Muscle of back (tissue), 11 donors: ENCODE measurements around the gene C11orf71. TPM values are rescaled to one million over a fixed set of nuclear protein-coding genes. Genes with fewer than 3 reads are reported as not detected.

Experiments used
- DNase-seq, 3 donors: peaks; one replicate each; pipeline versions ENCODE4 v3.0.0 to v3.0.0-alpha.2; 2013
- polyA plus RNA-seq, 10 donors: library from polyadenylated mRNA; unstranded; fragments of 120-200 nt; gene quantifications; one replicate each; pipeline ENCODE4 v1.2.1, GENCODE V29; 2013; ENCODE audit not compliant: insufficient read length in 10 of 10

Gene C11orf71
- polyA plus RNA-seq, 10 donors = 7.3 to 10.0 (median 8.7) TPM

DNA sequence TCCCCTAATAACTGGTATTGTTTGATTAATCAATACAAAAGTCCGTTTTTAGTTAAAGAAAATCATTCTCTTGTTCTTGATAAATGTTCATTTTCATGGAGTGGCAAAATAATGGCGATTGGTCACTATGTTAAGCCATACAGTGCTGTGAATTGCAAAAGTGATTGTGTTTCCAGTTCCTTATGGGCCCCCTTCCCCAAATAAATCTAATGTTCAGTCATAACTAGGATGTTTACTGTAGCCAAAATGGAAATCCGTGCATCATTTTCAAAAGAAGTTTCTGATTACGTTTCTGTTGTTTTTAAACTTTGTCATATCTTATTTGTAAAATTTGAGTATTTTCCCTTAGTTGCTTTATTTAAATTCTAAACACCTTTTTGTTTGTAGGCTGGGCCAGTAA lies 1.0 kb upstream of the C11orf71 start:
- peak; percentile 20 to 66 (median 29) for DNase-seq

DNA sequence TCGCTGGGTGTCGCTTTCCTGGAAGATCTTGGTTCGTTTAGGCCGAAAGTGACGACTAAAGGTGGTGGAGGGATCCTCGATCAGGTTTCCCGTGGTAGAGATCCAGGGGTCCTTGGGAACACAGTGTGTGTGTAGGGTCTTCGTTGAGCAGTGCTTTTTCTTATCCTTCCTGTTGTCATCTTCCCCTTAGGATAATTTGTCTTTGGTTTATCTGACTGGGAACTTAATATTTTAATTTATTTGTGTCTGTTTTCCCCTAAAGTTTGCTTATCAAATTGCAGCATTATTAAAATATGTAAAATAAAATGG lies 558 bp upstream of the C11orf71 start:
- DNase-seq = no peak

DNA sequence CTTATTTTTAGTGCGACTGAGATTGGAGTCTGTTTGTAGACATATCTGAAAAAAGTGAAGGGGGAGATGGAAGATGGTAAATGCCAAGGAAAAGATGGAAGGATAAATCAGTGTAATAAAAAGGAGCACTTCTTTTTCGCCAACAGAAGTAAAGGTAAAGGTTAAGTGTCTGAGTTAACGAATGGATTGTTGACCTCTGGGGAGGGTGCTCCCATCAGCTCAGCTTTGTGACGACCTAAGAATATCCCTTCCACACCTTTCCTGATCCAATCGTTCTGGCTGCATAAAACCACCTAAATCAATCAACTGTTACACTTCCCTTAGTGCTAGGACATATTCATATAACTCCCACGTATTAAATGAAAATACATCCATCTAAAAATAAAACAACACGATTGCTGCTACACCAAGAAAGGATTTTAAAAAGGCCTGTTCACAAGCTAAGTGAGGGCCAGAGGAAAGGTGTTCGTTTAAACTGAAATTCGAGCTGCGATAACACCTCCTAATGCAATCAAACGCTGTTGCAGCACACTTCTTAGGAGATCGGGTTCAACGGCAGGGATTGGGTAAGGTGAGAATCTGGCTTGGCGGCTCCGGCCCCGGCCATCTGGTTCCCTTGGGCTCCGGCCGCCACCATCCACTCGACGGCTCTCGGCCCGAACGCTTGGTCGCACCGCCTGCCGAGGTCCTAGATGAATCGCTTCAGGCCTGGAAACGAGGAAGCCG lies 658 bp downstream of the C11orf71 start:
- DNase-seq = no peak

DNA sequence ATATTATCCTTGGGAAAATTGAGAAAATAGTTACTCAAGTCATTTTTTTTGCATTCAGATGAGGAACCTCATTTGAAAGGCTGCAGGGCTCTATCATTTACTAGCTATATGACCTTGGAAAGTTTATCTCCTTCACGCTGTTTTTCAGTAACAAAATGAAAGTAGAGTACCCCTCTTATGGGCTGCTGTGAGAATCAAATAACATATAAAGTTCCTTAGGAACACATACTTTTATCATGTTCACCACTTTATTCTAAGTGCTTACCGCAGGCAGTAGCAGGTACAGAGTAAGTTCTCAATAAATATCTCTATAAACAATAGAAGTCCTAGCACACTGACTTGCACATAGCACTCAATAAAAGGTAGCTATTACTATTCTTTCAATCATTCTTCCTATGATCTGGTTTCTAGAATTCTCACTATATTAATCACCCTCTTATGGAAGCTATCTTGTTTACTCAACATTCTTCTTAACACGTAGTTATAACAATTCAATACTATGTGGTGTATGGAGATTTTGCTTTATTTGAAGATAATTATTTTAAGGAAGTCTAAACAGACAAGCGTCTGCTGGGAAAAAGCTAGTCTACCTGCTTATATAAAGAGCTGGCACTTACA lies 1.9 kb downstream of the C11orf71 start:
- no peak for DNase-seq

DNA sequence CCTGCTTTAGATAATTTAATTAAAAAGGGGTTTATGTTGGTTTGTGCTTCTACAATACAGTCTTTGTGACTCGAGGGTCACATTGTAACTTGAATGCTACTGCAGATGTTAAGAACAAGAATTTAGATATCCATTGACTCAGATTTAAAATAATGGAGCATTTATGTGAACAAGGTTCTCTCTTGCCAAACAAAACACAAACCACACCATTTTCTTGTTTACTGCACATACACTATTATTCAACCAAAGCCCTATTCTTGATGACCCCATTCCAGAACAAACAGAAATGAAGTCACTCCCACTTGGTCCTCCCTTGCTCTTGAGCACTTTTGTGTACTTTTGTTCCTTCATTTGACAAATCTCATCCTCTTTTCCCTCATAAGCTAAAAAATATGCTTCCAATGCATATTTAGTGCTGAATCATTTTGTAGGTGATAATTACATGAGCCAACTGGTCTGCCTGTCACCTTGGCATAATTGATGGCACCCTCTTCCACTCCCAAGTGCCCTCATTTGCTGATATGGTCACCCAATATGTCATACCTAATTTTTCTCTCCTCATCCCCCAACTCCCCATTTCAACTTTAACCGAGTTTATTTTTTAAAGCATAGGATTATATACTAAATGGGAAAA lies 2.8 kb downstream of the C11orf71 start:
- DNase-seq = no peak

DNA sequence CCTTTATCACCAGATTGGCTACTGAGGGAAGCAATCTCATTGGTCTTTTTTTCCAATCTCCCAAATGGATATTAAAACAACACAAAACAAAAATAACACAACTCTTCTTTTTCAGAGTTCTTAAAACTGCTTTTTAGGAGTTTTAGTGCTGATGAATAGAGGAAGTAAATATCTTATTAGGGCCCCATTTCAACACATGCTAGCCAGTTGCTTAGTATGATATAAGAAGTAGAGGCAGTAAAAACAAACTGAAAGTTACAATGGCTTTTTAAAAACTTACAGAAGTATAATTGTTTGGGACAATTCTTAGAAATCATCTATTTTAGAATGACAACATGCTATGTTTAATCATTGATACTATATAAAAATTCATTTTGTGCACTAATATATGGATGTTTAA lies 3.4 kb downstream of the C11orf71 start:
- DNase-seq = no peak

DNA sequence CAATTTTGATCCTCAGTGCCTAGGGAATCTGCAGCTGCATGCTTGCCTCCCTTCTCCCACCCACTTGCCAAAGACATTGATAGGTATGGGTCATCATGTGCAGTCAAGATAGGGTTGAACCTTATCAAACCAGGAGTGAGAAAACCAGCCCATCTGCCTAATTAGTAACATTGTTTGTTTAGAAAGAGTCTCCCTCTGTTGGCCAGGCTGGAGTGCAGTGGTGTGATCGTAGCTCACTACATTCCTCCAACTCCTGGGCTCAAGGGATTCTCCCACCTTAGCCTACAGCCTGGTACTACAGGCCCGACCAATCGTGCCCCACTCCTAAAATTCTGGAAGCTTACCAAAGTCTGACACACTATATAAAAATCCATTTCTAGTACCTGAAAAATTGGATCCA lies 4.6 kb downstream of the C11orf71 start:
- no peak for DNase-seq

DNA sequence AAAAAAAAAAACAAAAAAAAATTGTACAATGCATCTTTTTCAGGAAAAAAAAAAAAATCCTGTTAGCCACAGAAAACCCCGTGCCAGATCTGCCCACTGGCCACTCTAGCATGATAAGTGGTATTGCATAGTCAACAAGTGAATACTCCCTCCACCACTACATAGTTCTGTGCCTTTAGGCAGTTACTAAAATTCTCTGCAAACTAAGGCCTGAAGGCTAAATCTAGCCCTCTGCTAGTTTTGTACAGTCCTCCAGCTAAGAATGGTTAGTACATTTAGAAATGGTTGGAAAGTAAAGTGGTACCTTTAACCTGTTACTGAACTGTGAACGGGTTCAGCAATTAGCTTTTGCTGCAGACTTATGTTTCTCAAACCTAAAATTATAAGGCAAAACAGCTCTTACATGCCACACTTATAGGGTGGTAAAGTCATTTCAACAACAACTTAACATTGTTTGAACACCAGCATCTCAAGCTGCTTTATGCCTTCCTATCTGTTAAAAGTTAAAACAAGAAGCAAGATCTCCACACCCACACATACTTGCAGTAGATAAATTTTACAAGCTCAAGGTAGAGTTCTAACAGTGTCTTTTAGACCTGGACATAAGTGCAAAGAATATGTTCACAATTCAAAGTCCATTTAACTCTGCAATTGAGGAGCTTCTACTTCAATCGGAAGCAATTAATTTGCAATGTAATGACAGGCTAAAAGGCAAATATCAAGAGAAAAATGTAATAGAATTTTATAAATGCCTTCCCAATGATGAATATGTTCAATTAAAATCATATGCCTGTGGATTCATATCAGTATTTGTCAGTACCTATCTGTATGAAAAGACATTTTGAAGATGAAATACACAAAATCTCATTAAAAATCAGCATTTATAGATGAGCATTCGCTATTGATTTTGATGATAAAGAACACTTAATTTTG lies 7.3 kb downstream of the C11orf71 start:
- DNase-seq = no peak

DNA sequence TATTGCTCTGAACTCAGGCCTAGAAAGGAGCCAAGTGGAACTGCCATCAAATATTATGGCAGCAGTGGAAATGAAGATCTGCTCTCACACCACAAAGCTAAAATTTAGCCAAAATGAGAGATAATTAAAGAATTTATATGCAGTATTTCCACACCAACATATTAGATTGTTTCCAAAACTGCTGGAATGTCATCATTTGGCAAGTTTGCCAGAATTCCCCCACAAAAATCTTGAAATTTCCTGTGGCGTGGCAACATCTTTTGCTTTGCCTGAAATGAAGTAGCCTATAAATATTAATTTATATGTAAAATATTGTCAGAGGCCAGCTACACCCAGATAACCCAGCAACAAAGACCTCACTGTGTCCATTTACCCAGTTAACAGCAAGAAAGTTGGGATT lies 13.8 kb downstream of the C11orf71 start:
- no peak for DNase-seq

DNA sequence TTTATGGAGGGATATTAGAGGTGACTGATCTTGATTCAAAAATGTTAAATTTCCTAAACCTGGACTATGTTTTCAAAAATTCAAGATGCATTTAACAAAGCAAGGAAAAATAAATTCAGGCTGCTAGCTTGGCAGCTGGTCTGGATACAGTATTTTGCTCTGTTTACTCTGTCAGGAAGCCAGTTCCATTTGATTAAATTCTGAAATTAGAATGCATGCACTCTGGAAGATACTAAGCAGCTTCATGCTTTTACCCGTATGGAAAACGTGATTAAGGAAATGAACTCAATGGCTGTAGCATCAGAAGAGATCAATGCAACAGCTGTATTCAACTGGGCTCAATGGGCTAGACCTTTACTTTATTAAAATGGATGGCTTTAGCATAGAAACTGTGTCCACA lies 14.2 kb downstream of the C11orf71 start:
- no peak for DNase-seq

DNA sequence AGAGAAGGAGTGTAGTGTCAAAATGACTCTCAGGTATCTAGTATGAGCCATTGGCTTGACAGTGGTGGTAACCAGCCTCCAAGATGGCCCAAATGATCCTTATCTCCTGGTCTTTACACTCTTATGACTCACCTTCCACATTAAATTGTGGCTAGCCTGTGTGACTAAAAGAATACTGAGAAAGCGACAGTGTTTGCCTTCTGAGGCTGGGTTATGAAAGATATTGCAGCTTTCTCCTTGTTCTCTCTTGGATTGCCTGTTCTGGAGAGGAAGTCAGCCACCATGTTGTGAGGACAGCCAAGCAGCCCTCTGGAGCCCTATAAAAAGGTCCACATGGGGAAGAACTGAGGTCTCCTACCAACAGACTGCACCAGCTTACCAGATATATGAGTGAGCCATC lies 15.8 kb downstream of the C11orf71 start:
- no peak for DNase-seq

DNA sequence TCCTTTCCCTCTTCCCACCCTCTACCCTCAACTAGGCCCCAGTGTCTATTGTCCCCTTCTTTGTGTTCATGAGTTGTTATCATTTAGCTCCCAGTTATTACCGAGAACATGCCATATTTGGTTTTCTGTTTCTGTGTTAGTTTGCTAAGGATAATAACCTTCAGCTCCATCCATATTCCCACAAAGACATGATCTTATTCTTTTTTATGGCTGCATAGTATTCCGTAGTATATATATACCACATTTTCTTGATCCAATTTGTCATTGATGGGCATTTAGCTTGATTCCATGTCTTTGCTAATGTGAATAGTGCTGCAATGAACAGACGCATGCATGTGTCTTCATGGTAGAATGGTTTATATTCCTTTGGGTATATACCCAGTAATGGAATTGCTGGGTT lies 17.8 kb downstream of the C11orf71 start:
- DNase-seq = no peak

DNA sequence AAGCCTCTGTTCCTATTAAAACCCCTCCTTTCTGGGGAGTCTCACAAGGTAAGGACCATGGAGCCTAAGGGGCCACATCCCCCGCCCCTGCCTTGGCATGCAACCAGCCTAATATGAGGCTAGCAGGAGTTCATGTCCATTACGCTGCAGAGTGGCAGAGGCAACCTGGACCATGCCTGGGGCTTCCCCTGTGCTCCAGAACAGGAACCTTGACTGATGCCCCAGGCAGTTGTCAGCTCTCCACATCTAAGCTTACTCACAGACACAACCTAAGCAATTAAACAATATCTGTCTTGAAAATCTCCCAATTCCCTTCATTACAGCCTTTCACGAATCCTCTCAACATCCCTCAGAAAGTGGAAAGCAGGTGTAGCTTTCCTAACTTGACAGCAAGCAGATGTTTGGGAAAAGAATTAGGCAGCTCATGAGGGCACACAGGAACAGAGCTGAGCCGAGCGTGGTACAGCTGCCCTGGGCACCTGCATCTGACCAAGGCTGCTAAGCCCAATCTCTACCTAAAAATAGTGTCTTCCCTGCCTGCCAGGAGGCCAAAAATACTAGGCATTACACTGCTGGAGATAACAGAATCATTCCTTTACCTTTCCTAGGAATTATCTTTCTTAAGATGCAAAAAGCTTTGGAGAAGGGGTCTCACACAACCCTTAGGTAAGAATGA lies 20.8 kb downstream of the C11orf71 start:
- DNase-seq = no peak

DNA sequence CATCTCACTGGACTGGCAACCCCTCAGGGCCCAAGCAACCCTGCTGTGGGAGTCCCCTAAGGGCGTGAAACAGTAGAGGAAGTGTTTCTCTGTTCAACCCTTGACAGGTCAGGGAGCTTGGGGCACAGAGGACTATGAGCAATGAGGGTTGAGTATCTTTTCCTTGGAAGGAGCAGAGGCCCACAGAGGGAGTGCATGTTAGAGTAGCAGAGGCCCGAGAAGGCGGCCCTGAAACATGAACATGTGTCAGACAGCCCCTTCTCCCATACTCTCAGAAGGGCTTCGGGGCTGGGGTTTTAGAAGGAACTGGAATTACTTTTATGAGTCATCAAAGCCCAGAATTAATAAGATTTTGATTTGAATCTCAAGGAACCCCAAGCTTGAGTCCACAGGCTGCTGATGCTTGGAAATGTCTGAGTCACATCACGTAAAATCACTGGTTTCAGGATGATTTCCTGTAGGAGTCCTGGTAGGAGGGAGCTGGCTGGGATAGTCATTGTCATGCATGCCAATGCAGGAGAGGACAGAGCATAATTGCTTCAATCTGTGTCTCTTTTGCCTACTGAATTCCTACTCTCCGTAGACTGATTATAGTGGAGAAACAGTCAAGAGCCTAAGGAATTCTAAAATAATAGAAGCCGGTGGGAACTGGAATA lies 22.6 kb downstream of the C11orf71 start:
- peak in 1 of 3 donors; percentile 93 for DNase-seq

DNA sequence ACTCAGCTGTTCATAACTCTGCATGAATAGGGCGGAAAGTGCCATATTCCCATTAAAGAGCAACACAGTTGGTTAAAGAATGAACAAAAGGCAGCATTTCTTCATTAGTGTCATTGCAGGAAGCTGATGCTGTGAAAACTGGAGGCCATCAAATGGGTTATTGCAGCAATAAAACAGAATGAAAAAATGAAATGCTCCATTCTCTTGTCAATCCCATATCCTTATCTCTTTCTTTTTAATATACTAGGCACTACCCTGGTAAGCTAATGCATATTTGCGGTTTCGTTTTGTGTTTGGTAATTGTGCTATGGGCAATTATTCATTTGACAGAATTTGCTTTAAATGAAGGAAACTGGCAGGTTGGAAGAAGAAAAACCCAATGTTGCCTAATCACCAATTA lies 25.3 kb downstream of the C11orf71 start:
- DNase-seq = no peak

DNA sequence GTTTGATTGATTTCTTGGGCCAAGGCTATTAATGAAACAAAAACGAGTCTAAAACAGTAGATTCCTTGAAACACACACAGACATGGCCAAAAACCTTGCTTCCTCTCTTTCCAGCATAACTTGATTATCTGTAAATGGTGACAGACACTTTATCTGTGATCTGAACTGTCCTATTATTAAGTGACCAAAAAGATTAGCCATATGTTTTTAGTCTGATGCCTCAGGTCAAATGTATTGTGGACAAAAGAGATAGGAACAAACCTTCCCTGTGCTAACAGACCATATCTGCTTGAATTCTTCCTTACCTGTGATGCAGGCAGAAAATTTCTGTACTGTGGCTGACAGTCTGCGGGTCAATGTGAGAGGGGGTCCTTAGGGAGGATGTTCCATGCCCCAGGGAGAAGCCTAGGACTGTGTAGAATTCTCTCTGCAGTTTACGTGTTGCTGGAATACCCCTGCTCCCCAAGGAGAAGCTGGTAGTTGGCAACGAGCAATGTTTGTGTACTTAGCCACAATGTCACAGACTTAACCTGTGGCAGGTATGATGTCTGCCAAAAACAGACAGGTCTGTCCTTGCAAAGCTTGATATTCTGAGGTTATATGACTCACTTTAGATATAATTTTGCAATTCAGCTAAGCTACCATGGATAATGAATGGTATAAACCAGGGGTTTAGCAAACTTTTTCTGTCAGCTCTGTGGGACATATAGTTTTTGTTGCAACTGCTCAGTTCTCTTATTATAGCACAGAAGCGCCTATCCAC lies 31.2 kb downstream of the C11orf71 start:
- no peak for DNase-seq

DNA sequence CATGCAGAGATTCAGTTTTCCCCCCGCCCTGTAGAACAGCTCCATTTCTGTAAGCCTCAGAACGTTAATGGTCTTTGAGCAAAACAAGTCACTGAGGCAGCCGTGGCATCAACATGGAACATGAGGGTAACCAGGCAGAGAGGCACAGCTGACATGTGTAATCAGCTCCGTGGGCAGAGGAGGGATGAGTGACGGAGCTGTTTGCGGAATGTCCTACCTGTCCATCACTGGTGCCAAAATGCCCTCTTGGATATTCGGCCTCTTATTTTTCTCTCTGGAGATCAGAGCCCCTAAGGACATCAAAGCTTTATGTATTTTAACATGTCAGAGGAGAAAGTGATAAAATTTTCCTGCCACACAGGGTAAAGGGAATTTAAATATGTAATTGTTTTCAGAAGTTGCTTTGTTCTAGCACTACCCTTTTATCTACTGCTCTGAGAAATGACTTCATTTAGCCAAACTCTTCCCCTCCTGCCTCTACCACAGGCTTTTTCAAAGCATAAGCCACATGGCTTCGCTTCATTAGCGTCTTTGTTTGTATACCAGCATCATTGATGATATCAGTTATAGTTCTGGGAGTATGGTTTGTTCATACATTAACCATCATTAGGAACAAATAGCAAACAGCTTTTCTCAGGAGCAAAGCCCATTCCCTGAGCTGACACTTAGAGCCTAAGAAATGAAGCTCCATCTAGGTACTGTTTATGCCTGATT lies 32.9 kb downstream of the C11orf71 start:
- no peak for DNase-seq

DNA sequence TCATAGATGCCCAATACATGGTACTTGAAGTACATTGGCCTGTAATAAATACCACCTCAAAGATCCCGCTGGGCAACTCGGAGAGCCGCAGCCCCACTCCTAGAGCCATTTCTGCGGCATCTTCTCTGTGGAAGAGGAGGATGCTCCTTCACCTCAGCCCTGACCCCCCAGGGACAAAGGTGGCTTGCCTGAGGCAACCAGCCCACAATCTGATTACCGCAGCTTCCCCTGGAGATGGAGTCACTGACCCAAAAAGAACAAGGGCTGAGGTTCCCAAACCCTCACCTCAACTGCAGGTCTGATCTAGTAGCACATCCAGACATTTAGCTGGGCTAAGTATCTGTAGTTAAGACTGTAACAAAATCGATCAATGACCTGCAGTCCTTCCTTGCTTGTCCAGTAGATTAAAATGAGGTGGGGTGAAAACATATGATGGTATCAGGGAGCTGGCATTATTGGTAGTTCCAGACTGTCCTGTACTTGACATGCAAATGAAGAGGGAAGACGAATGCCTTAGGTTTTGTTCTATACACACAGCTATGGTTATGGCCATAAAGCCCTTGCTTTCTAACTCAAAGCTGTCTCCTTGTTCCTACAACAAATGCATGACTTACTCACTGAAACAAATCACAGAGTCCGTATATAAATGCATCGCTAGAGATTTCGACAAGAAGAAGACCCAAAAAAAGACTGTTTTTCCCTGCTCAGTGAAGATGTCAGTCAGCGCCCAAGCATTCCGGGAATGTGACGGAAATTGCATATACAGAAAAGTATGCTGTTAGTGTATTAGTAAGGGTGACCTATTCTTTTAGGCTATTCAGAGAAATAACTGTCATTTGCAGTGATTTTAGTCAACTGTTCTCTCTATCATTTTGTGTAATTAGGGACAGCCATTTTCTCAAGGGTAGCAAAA lies 33.7 kb downstream of the C11orf71 start:
- DNase-seq = peak in 2 of 3 donors; percentile 6 to 89

DNA sequence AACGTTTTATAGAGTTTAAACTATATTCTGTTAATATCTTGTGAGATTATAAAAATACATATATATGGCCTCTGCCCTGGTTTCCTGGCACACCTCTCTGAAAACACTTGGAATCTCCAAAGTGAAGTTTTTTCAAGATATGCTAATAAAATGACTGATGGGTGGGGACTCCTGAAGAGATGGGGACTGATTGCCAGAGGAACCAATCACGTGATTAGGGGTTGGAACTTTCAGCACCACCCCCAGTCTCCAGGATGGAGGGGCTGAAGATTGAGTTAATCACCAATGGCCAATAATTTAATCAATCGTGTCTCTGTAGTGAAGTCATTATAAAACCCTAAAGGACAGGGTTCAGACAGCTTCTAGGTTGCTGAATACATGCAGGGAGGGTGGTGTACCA lies 37.4 kb downstream of the C11orf71 start:
- DNase-seq = no peak
